ENCODE results near the gene STAT4. TPM values are rescaled to one million over a fixed set of nuclear protein-coding genes. Genes with fewer than 3 reads are reported as not detected.

Gene STAT4
- total RNA-seq, 1 donor from 2014 or later = 0.46 TPM

DNA sequence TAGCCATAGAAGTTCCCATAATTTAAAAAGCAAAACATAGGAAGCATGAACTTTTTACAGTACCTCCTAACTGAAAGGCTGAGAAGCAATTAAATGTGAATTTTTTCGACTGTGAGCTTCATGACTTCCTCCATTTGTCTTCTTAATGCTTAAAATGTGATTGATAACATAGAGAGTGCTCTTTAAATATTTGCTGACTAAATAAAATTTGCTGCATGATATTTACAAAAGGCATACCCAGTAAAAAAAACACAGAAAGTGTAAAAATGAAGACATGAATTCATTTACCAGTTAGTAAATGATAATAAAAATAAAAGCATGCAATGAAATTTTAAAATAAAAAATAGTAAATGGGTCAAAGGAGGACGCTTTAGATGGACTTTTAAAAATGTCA lies 21.9 kb downstream of the STAT4 start:
- no peaks in the 10 kb centered on the region for H3K36me3 ChIP-seq (ENCODE audit: control insufficient read depth, insufficient read depth, low read length)
- TF ChIP-seq CTCF (IDR thresholded peaks at IDR 0.05; ENCODE audit: insufficient read depth, low read length, poor library complexity, severe bottlenecking) = no peak
- DNase-seq (ENCODE audit: low read depth) = no peak
- H3K4me3 ChIP-seq (ENCODE audit: low read depth, low read length) = no peak overlapping the region
- H3K27me3 ChIP-seq (ENCODE audit: control insufficient read depth, insufficient read depth, low read length) = no peaks in the 10 kb centered on the region

DNA sequence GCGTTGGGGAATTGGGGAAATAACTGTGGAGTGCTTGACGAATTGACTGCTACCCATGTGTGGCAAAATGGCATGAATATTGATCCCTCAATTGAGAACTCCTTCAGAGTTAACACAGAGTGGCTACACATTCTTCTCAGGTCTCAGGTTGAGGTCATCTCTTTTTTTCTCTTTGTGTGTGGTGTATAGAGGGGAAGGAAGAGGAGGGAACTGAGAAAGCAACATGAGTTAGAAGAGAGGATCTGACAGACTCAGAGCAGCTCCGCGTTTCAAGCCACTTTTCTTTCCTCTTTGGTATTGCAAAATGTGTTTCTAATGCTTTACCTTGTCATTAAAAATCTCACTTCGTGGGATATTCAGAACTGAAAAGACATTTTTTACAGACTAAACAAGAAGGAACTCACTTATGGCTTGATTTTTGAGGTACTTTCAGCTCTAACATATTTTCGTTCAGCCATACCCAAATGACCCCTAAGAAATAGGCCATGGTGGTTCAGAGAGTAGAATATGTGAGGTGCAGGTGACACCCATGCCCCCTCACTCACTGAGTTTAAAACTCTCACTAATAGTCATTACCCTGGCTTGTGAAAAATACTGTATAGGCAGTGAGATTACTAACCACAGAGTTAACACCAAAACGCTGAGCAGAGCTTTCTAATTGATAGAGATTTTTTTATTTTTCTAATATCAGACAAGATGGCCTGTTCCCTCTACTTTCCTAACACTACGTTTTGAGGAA lies 22.5 kb downstream of the STAT4 start:
- DNase-seq (ENCODE audit: low read depth) = no peak
- no peak for TF ChIP-seq CTCF (IDR thresholded peaks at IDR 0.05; ENCODE audit: insufficient read depth, low read length, poor library complexity, severe bottlenecking)
- Histone ChIP-seq H3K4me3 (ENCODE audit: low read depth, low read length) (no peak overlapping the region), H3K27me3 (ENCODE audit: control insufficient read depth, insufficient read depth, low read length) (no peaks in the 10 kb centered on the region), H3K36me3 (ENCODE audit: control insufficient read depth, insufficient read depth, low read length) (no peaks in the 10 kb centered on the region)

DNA sequence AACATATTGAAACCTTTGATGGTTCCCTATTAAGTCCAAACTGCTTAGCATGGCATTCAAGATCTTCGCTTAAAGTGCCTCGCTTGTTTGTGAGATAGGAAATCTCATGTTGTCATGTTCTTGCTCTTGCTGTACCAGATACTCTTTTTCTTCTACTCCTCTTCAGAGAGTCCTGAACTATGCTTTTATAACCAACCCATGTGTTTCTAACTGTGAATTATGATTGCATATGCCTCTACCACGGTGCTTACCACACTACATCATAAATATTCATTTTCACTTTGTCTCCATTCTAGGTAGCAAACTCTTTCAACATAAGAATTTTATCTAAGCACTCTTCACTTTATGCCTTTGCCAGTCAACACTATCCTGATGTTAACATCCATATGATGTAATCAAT lies 23.6 kb downstream of the STAT4 start:
- Histone ChIP-seq H3K27me3 (ENCODE audit: control insufficient read depth, insufficient read depth, low read length) (no peaks in the 10 kb centered on the region), H3K36me3 (ENCODE audit: control insufficient read depth, insufficient read depth, low read length) (no peaks in the 10 kb centered on the region), H3K4me3 (ENCODE audit: low read depth, low read length) (no peak overlapping the region)
- no peak for DNase-seq (ENCODE audit: low read depth)
- no peak for TF ChIP-seq CTCF (IDR thresholded peaks at IDR 0.05; ENCODE audit: insufficient read depth, low read length, poor library complexity, severe bottlenecking)

DNA sequence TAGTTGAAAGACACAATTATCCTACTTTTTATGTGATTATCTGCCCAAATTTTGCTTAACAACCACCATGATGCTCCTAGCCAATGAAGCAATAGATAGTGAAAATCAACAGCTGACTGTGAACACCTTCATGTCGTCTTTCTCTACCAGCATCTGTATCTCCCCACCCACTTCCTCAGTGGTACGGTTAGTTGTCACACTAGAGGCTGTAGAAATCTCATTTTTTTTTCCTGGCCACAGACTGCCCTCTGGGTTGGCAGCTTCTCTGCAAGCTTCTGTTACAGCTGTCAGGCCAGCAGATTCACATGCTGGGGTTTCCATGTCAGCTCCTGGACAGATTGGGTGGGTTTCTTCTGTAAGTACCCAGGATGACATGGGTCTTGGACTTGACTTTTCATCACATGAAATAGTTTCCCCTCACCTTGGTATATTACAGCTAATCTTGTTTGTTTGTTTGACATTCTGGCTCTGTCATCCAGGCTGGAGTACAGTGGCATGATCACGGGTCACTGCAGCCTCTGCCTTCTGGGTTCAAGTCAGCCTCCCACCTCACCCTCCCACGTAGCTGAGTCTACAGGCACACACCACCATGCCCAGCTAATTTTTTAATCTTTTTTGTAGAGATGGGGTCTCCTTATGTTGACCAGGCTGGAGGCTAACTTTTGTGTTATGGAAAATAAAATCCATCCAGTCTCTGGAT lies 24.3 kb downstream of the STAT4 start:
- DNase-seq (ENCODE audit: low read depth) = no peak
- Histone ChIP-seq H3K4me3 (ENCODE audit: low read depth, low read length) (no peak overlapping the region), H3K36me3 (ENCODE audit: control insufficient read depth, insufficient read depth, low read length) (no peaks in the 10 kb centered on the region), H3K27me3 (ENCODE audit: control insufficient read depth, insufficient read depth, low read length) (no peaks in the 10 kb centered on the region)
- no peak for TF ChIP-seq CTCF (IDR thresholded peaks at IDR 0.05; ENCODE audit: insufficient read depth, low read length, poor library complexity, severe bottlenecking)

DNA sequence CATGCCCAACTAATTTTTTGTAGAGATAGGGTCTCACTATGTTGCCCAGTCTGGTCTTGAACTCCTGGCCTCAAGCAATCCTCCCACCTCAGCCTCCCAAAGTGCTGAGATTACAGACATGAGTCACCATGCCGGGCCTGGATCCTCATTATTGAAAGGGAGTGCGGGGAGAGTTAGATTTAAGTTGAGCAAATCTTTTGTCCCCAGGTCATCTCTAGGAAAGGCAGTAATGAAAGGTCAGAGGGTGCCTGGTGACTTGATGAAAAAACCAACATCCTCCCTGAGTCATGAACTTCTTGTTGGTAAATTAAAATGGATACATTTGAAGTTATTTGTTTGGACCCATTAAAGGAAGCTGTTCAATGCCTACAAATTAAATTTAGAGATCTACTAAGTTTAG lies 25.1 kb downstream of the STAT4 start:
- Histone ChIP-seq H3K36me3 (ENCODE audit: control insufficient read depth, insufficient read depth, low read length) (no peaks in the 10 kb centered on the region), H3K27me3 (ENCODE audit: control insufficient read depth, insufficient read depth, low read length) (no peaks in the 10 kb centered on the region), H3K4me3 (ENCODE audit: low read depth, low read length) (no peak overlapping the region)
- DNase-seq (ENCODE audit: low read depth) = no peak
- TF ChIP-seq CTCF (IDR thresholded peaks at IDR 0.05; ENCODE audit: insufficient read depth, low read length, poor library complexity, severe bottlenecking) = no peak

Measured in kidney epithelial cell (primary cell).